ENCODE data around the gene CR1L. TPM values are rescaled to one million over a fixed set of nuclear protein-coding genes. Genes with fewer than 3 reads are reported as not detected.
A peak's percentile ranks its signal among the peaks of the same experiment; 100 is the strongest.
"Not testable (repeated sequence)": the region's sequence is repeated elsewhere in the genome, so short reads cannot be mapped to it uniquely, and the experiment has no call there.

Gene CR1L
- total RNA-seq, 1 experiment from 2014 or later: not detected

DNA sequence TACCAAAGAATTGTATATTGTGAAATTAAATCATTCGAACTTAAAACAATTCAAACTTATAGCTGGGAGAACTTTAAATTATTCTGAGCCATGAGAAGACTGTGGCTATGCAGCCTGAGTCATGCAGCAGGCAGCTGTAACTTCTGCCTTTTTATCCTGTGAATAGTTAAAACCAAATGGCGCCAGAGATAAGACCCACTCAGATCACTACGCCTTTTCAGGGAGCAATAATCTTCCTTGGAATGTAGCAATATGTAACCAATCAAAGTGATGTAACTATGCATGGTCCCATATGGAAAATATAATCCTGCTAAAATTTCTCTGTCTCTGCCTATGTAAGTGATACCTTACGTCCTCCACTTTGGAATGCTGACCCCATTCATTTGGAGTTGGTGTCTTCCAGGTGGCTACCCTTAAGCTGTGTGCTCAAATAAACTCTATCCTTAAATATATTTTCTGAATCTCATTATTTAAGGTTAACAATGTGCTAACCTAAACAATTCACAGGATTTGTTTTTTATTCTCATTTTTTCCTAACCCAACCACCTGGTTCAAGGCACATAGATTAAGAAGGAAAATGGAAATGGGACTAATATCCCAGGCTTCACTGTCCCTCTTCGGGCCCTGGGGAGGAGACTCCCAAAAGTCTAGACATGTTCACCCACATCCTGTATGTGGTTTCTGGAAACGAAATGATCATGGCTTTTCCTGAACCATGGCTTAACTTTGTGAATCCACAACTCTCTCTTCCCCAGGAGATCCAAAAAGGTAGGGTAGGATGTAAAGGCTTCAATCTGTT, 35.9 kb downstream of the CR1L start:
- not testable (repeated sequence) for DNase-seq (ENCODE audit: low spot score)

DNA sequence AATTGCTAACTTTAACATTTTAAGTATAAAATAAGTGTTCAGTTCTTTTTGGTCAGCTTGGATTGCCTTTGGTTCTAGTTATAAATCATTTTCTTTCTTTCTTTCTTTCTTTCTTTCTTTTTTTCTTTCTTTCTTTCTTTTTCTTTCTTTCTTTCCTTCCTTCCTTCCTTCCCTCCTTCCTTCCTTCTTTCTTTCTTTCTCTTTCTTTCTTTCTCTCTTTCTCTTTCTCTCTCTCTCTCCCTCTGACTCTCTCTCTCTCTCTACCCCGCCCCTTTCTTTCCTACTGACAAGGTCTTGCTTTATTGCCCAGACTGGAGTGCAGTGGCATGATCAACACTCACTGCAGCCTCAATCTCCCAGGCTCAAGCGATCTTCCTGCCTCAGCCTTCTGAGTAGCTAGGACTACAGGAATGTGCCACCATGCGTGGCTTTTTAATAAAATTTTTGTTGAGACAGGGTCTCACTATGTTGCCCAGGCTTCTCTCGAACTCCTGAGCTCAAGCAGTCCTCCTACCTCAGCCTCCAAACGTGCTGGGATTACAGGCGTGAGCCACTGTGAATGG, 38.0 kb downstream of the CR1L start:
- DNase-seq (ENCODE audit: low spot score): not testable (repeated sequence)

DNA sequence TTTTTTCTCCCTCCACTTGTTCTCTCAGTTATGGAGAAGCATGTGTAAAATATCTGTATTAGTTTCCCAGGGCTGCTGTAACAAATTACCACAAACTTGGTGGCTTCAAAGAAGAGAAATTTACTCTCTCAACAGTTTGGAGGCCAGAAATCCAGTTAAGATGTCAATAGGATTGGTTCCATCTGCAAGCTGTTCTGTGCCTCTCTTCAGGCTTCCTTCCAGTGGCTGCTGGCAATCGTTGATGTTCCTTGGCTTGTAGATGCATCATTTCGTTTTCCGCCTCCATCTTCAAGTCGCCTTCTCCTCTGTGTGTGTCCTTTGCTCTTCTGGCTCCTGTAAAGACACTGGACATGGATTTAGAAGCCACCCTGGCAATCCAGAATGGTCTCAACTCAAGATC, 45.6 kb downstream of the CR1L start:
- DNase-seq (ENCODE audit: low spot score): not testable (repeated sequence)

DNA sequence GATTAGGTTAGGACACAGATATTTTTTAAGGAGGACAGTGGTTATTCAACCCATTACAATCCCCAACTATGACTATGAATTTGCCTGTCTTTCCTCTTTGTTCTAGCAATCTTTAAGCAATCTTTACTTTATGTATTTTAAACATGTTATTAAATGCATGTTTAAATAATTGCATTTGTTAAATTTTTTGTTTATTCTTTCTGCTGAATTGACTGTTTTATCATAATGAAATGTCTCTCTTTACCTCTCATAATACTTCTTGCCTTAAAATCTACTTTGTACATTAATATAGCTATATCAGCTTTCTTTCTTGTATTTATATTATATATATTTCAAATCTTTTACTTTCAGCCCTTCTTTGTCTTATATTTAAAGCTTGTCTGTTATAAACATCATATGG, 46.1 kb downstream of the CR1L start:
- no peak for DNase-seq (ENCODE audit: low spot score)

DNA sequence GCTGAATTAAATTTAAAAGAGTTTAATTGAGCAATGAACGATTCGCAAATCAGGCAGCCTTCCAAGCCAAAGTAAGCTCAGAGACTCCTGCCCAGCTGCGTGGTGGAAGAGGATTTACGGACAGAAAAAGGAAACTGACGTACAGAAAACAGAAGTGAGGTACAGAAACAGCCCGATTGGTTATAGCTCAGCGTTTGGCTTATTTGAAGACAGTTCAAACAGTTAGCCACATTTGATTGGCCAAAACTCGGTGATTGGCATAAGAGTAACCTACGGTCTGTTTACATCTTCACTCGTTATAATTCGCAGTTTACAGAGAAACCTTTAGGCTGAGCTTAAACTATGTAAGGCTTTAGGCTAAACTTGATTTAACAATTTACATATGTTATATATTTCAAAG, 46.9 kb downstream of the CR1L start:
- DNase-seq (ENCODE audit: low spot score): no peak

DNA sequence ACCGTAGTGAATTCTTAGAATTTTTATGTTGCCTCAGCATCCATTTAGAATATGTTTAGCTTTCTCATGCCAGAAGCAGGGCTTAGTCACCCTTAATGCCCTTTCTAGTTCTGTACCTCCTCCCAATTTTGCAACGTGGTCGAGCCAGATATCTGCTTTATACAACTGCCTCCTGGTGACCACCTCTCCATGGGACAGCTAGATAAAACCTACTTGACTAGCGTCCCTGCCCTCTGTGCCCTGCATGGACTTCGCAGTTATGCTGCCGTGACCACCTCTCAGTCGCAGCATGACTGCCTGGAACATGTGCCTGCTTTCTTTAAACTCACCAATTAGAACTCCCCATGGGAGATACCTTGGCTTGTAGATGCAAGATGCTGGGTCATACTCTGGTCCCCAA, 47.4 kb downstream of the CR1L start:
- not testable (repeated sequence) for DNase-seq (ENCODE audit: low spot score)

DNA sequence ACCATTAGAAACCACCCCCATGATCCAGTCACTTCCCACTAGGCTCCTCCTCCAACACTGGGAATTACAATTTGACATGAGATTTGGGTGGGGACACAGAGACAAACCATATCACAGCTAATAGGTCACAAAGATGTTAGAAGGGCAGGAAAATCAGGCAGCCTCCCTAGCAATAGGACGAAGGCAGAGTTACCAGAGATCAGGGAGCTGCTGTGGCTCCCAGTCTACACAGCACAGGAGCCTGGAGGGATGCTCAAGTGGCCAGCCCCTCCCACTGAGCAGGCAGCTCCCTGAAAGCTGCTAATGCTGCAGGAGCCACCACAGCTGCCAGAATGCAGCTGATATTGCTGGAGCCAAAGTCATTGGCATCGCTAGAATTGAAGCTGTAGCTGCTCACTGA, 51.0 kb downstream of the CR1L start:
- DNase-seq (ENCODE audit: low spot score): no peak

DNA sequence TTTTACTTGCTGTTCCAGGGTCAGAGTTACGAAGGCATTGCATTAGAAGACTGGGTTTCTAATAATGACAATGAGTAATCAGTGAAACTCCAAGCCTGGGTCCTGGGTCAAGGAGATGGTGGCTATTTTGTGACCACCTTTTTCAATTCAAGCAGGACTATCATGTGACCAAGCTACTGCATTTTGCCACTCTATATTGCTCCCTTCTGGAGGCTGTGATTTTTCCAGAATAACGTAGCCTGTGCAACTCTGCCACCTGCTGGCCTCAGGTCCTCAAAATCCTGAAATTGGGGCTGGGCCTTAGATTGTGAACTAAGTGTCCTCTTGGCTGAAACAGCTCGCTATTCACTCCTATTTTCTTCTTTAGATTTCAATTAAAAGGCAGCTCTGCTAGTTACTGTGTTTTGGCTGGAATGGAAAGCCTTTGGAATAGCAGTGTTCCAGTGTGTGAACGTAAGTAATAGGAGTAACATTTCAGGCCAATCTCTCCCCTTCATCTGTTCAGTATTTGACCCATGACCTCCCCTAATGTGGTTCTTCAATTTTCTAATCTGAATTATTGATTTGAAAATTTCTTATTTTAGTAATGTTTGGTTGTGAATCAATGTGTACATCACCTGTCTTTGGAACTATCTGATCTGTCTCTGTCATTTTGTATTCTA, 54.0 kb downstream of the CR1L start:
- peak; percentile 84 for DNase-seq (ENCODE audit: low spot score)

DNA sequence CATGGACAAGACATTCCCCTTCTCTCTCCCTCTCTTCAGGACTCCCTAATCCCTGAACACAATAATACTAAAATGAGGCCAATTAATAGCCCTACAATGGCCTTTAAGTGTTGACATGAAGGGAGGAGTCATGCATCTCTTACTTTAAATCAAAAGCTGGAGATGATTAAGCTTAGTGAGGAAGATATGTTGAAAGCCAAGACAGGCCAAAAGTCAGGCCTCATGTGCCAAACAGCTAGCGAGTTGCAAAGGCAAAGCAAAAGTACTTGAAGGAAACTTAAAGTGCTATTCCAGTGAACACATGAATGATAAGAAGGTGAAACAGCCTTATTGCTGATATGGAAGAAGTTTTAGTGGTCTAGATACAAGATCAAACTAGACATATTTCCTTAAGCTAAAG, 57.4 kb downstream of the CR1L start:
- DNase-seq (ENCODE audit: low spot score): no peak

DNA sequence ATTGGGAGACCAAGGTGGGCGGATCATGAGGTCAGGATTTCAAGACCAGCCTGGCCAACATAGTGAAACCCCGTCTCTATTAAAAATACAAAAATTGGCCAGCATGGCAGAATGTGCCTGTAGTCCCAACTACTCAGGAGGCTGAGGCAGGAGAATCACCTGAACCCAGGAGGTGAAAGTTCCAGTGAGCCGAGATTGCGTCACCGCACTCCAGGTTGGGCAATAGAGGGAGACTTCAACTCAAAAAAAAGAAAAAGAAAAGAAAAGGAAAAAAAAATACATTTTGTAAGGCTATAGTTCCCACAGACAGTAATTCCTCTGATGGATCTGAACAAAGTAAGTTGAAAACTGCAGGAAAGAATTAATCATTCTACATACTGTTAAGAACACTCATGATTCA, 58.8 kb downstream of the CR1L start:
- DNase-seq (ENCODE audit: low spot score): no peak

DNA sequence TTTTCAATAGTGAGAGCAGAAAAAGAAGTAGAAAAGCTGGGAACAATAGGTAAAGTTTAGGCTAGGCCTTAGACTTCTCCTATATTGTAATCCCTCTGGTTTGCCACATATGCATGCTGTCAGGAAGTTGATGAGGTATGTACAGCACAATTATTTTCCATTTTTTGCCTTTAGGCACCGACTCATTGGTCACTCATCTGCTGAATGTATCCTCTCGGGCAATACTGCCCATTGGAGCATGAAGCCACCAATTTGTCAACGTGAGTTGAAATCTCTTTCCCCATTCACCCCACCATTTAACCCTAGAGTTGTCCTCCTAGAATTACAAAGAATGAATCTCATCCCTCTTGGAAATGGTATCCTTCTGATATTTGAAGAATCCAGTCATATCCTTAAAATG, 63.1 kb downstream of the CR1L start:
- DNase-seq (ENCODE audit: low spot score): not testable (repeated sequence)

DNA sequence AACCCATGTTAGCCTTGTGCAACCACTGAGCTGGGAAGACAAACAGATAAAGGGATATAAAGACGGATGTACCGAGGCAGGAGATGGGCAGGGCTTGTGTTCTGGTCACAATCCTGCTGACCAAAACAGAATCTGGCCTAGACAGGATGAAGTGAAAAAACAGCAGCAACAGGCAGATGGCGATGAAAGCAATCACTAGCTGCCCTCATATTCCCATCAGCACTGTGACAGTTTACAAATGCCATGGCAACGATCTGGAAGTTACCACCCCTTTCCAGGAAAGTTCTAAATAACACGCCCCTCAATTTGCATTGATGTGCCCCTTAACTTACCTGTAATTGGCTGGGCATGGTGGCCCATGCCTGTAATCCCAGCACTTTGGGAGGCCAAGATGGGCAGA, 66.4 kb downstream of the CR1L start:
- peak; percentile 77 for DNase-seq (ENCODE audit: low spot score)

DNA sequence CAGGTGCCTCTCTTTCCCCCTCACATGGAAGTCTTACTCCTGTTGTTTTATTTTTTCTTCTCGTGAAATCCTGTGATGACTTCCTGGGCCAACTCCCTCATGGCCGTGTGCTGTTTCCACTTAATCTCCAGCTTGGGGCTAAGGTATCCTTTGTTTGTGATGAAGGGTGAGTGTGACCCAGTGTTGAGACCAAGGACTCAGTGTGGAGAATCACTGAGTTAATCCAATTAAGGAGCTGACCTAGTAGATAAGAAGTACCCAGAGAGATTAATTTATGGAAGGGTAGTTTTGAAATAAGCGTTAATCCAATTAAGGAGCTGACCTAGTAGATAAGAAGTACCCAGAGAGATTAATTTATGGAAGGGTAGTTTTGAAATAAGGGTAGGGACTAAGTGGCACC, 67.8 kb downstream of the CR1L start:
- not testable (repeated sequence) for DNase-seq (ENCODE audit: low spot score)

DNA sequence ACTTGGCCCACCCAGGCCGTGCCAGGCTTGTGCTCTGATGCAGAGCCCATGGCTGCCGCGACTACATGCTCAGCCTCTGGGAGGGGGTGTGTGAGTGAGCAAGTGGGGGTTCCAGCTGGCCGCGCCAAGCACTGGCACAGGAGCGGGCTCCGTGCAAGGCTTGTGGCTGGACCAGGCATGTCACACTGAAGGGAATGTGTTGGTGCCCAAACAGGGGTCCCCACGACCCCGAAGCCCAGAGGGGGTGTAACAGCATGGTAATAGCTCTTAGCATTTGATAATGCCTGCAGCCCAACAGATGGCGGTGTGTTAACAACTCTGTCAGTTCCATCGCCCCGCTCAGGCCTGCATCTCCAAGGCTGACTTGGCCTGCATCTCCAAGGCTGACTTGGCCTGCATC, 68.6 kb downstream of the CR1L start:
- DNase-seq (ENCODE audit: low spot score): no peak

DNA sequence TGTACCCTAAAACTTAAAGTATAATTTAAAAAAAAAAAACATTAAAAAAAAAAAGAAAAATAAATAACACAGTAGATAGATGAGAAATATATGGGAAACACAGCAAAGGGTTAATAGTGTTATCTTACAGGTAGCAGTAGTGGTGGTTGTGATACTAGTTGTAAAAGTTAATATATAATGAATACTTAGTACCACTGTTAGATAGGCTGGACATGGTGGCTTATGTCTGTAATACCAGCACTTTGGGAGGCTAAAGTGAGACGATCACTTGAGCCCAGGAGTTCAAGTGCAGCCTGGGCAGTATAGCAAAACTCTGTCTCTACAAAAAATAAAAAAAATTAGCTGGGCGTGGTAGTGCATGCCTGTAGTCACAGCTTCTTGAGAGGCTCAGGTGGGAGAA, 74.3 kb downstream of the CR1L start:
- no peak for DNase-seq (ENCODE audit: low spot score)

DNA sequence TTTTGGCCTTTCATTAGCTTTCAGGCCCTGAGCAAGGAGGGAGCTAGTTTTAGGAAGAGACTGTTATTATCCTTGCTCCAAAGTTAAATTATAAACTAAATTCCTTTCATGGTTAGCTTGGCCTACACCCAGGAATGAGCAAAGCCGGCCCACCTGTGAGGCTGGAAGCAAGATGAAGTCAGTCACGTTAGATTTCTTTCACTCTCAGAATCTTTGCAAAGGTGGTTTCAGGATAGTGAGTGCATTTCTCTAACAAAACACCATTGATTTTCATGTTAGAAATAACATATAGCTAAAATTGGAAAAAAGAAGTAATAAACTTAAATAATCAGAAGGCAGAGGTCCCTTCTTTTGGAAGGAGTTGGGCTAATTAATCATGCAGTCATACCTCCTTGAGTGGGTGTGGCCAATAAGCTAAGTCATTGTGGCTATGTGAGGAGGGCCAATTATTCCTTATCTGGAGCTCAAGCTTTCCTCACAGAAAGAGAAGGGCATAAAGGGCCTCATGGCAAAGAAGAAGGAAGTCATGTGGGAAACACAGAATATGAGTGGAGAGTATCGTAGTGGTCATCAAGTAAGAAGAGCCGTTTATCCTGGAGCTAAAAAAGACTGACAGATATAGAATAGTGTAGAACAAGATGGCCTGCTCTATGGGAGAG, 83.4 kb downstream of the CR1L start:
- not testable (repeated sequence) for DNase-seq (ENCODE audit: low spot score)

DNA sequence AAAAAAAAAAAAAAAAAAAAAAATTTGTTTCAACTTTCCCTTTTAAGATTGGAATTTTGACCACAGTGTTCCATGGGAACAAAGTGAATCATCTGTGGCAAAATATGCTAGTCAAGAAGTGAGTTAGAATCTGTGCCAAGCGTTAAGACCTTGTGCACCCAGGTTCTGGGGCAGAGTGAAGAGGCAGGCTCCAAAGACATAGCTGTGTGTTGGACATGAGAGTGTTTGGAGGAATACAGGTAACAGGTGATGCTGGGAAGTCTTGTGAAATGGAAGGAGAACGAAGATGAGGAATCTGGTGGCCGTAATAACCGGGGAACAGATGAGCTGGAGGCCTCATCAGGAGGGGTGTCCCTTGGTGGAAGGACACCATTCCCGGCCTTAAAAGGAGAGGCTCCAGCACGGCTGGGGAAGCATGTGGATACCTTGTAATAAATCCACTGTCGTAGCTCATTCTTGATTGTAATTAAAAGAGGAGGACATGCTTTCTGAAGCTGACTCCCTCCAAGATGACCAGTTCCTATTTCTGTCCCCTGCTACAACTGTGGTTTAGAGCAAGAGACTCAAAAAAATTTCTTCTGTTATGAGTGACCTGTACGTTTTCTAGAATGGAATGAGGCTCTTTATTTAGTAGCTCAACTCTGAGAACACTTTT, 92.7 kb downstream of the CR1L start:
- DNase-seq (ENCODE audit: low spot score): not testable (repeated sequence)

DNA sequence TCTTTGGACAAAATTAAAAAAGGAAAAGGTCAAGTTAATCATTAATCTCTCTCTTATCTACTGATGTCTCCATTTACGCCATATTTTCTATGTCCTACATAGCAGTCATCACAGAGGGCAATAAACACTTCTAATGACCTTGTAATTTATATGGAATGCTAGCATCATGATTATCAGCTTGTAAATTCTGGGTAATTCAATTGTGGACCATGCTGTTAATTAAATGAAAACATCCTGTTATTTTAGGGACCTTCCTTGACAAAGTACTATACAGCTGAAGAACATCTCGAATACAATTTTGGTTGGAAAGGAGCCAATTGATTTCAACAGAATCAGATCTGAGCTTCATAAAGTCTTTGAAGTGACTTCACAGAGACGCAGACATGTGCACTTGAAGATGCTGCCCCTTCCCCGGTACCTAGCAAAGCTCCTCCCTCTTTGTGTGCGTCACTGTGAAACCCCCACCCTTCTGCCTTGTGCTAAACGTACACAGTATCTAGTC, 93.3 kb downstream of the CR1L start:
- peak; percentile 52 for DNase-seq (ENCODE audit: low spot score)

DNA sequence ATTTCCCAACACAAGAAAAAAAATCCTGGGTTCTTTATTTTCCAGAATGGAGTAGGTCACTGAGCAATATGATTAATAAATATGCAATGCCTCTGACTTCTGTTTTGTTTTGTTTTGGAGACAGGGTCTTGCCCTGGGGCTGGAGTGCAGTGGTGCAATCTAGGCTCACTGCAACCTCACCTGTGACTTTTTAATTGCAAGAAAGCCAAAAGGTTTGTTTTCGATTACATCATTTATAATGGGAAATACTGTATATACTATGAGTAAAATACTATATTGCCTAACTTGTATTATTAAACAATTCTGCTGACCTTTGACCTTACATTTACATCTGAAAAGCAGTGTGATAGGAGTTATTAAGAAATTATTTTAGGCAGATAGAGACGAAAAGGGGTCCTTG, 95.3 kb downstream of the CR1L start:
- DNase-seq (ENCODE audit: low spot score): no peak

DNA sequence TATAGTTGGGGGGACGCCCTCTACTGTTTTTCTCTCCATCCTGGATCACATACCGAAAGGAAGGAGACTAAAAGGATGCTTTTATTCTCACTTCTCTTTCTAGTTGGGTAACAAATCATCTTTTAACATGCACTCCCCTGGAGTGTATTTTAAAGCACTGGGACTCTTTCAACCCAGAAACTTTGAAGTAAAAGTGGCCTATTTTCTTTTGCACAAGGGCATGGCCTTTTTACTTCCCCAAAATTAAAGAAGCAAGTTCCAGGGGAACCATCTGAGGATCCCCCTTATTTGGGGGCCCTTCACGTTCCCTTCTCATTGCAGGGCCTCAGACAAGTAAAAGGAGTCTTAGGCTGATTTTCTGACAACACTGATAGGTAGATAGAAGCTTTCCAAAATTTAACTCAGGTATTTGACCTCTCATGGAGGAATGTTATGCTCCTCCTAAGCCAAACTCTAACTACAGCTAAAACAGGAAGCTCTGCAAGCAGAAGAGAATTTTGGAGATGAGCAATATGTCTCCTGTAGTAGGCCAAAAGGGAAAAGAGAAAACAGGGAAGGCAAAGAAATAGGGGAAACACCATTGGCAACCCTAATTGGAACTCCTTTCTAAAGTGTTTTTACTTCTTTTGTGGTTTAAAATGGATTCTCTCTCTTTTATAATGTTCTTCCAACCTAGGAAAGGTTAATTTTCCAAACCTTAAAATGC, 98.1 kb downstream of the CR1L start:
- no peak for DNase-seq (ENCODE audit: low spot score)

DNA sequence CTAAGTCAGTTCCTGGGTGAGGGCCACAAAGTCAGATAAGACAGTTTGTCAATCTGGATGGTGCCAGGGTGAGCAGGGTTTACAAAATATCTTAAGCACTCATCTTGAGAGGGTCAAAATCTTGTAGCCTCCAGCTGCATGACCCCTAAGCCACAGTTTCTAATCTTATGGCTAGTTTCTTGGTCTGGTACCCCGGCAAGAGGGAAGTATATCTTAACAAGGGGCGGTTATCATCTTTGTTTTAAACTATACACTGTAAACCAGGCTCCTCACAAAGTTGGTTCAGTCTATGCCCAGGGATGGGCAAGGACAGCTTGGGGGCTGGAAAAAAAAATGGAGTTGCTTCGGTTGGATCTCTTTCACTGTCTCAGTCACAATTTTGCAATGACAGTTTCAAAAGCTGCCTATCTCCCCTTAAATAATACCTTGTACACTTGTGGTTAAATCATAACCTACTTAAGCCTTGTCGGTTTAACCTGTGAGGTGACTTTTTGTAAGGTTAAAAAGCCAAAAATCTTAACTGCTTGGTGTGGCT, 99.1 kb downstream of the CR1L start:
- DNase-seq (ENCODE audit: low spot score): no peak

Data from HT-29 (cell line).